ENCODE data around the gene PLA2R1. TPM values are rescaled to one million over a fixed set of nuclear protein-coding genes. Genes with fewer than 3 reads are reported as not detected.

PLA2R1 gene
- polyA plus RNA-seq, 3 donors = 81.4 to 129 (median 83.9) TPM

- no peak for DNase-seq
Measured at GRCh38 chr2:160035125-160035524, 27.3 kb downstream of the PLA2R1 start.

- no peak for DNase-seq
Measured at GRCh38 chr2:160034396-160034795, 28.0 kb downstream of the PLA2R1 start.

DNA sequence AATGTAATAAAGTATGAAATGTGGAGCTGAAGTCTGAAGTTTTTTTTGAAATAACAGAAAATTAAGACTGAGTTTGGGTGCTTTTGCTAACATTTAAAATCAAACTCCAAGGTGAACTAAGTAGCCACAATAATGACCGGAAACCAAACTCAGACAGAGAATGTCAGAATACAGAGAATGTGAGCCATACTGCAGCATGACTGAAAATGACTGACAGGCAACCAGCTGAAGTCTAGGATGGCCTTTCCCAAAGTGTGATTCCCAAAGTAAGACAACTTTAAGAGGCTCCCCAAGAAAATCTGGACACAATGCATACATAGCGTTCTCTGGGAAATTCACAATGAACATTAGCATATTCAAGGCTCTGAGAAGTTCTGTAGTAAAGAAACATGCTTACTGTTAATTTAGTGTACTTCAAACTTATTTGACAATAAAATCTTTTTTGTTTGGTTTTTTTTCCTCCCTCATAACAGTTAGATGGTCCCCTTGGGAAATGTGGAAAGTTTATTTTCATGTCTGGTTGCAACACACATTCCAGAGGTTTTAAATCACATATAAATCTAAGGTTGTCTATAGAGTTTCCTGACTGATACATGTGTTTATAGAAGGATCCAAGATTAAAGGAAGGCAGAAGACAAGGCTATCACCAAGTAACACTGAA lies 28.6 kb downstream of the PLA2R1 start:
- no peak for DNase-seq

DNA sequence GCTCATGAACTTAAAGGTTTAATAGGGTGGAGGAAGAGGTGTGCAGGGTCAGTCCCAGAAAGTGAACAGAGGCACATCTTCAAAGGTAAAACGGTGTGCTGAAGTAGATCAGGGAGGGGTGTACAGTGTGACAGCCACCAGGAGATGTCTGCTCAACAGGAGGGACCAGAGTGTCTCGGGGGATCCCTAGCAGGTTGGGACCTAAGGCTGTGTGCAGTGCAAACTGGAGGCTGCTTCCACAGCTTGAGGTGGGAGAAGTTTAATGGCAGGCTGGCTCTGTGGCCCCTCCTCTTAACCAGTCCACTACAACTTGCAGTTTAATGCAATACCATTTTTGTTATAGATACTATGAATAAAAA lies 33.2 kb downstream of the PLA2R1 start:
- no peak for DNase-seq

DNA sequence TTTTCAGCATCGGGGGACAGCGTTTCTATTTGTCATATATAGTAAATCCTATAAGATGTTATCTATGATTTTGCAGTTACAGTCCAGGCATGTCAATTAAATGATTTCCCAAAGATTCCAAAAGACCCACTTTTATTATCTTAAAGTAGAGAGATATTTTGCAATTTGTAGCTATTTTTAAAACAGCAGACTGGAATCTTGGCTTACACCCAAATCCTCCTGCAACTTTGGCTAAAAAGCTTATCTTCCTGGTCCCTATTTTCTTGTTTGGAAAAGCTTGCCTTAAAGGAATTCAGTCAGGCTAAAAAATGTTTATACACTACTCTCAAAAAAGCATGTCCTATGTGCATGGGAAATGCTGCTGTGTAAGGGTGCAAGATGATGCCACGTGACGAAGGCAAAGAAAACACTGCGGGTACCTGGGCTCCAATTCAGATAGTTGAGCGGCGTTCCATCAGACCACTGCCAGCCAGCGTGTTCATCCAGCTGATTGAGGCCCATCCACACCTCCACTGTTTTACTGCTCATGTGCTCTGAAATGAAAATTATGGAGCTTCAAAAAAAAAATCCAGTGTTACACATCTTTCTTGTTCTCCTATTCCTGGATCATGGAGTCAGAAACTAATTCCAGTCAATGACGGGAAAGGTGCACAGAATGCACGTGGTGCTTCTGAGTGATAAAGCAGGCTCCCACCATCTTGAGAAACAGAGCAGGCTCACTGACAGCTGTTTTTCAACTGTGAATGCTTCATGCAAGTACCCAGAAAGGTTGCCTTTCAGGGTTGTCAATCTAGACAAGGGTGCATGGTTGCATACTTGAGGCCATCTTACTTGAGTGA lies 33.8 kb downstream of the PLA2R1 start:
- DNase-seq = no peak

- no peak for DNase-seq
Measured at GRCh38 chr2:160022162-160022561, 40.3 kb downstream of the PLA2R1 start.

- no peak for DNase-seq
Measured at GRCh38 chr2:160019374-160020090, 42.9 kb downstream of the PLA2R1 start.

DNA sequence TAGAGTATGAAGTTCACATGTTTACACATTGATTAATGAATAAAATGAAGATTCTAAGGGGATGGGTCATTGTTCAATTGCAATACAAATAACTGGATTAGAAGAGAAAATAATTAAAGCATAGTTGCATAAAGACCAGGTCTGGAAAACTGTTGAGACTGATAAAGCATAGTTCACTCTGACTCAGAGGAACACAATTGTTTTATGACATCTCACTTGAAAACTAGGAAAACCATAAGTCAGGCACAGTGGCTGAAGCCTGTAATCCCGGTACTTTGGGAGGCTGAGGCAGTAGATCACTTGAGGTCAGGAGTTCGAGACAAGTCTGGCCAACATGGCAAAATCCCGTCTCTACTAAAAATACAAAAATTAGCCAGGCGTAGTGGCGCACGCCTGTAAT lies 46.7 kb downstream of the PLA2R1 start:
- no peak for DNase-seq

DNA sequence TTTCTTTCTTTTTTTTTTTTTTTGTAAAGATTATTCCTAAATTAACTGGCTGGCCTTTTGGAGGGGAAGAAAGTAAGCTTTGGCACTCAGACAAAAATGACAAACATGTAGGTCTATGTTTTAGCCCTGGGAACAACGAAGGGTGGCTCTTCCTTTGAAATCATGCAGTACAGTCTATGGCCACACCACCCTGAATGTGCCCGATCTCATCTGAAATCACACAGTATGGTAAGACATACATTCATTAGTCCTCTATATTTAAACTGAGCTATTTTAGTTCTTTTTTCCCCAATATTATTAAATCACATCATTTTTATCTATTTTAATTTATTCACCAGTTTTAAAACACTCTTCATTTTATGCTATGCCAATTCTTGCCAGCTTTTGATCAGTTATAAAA lies 48.2 kb downstream of the PLA2R1 start:
- DNase-seq = no peak

GRCh38 chr2:160010361-160011145 lies 51.9 kb downstream of the PLA2R1 start:
- DNase-seq = no peak

- no peak for DNase-seq
Measured at GRCh38 chr2:160007111-160007510, 55.3 kb downstream of the PLA2R1 start.

DNA sequence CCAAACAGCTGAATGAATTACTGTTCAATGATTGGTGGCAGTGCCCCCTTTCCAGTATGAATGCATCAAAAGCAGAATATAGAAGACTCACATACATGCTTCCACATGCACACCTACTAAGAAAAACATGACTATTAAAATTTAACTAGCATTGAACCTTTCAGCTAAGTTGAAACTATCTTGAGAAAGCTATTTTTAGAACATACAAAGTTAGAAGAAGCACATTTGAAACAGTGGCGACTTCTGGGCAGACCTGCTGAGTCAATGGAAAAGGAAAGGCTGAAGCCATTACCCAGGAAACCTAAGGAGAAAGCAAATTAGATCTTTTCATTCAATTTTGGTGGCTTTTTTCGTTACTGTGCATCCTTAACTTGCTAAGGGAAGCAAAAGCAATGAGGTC lies 55.9 kb downstream of the PLA2R1 start:
- no peak for DNase-seq

DNA sequence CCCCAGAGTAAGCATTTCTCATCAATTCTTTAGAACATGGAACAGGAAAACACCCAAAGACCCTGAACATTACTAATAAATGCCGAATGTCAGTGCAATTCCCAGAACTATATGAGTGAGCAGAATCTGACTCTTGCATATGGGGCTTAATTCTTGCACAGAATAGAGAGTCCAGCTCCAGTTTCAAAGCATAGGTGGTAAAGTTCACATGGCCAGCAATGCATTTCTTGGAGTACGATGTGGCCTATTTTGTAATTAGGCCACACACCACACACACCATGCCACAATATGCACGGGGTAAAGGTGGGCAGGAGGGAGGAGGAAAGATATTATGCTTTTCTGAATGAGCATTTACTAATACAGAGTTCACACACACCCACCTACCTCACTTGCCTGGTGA lies 56.5 kb downstream of the PLA2R1 start:
- DNase-seq = no peak

DNA sequence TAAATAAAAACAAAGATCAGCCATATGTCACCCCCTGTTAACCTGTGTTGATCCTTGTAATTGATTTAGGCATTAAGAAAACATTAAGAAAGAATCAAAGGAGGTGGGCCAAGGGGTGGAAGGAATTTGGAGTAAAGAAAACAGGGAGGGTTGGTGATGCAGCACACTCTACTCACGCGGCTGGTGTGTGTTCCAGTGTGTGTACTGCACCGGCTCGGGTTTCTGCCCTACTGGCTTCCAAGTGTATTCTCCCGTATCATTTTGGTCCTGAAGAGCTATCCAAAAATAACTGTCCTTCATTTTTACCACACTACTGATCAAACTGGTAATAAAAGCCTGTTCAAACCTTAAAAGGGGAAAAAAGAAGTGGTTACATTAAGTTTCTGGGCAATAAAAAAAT lies 56.9 kb downstream of the PLA2R1 start:
- no peak for DNase-seq

- no peak for DNase-seq
Measured at GRCh38 chr2:159998961-159999360, 63.5 kb downstream of the PLA2R1 start.

DNA sequence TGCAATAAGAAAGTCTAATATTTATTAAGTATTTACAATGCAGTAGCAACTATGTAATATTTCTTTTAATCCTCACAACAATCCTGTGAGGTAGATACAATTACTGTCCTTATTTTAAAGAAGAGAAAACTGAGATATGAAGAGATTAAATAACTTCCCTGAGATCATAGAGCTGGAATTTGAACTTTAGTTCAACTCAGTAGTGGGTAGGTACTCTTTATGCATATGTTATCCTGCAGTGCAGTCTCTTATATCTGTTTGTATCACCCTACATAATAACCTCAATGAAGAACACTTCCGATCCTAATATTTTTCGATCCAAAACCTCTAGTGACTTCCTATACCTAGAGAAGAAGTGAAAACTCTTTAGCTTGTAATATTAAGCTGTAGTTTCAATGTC lies 64.2 kb downstream of the PLA2R1 start:
- DNase-seq = no peak

GRCh38 chr2:159996792-159997546 lies 65.4 kb downstream of the PLA2R1 start:
- no peak for DNase-seq

DNA sequence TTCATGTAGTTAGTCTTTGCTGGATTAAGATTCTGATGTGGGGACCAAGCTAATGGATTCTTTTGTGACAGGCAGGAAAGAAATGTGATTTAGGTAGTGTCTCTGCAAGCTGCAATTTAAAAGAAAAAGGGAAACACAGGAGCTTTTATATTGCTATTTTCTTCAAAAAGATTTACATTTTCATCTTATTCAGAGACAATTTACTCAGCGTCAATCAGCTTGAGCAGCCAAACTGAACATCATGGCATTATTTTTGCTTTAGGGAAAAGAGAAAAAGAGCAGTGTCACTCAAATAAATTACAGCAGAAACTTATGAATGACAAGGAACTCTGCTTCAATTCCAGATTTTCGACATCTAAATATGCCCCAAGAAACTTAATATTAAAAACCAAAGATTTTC lies 67.4 kb downstream of the PLA2R1 start:
- DNase-seq = no peak

DNA sequence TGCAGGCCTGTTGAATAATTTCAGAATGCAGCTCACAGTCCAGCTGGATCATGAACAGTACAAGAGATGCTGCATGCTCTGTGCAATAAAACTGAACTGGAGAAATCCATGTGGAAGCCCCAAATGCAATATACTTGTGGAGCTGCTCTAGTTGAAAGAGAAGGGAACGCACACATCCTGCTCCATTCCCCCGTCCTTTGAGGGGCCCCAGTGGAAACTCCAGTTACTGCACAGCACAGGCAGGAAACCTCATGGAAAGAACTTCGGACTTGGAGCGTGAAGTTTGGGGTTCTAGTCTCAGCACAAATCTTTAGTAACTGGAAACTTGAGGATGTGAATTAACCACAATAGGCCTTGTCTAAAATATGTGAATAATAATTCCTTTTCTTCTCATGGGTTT lies 73.2 kb downstream of the PLA2R1 start:
- DNase-seq = no peak

GRCh38 chr2:159988412-159988970 lies 73.9 kb downstream of the PLA2R1 start:
- no peak for DNase-seq

DNA sequence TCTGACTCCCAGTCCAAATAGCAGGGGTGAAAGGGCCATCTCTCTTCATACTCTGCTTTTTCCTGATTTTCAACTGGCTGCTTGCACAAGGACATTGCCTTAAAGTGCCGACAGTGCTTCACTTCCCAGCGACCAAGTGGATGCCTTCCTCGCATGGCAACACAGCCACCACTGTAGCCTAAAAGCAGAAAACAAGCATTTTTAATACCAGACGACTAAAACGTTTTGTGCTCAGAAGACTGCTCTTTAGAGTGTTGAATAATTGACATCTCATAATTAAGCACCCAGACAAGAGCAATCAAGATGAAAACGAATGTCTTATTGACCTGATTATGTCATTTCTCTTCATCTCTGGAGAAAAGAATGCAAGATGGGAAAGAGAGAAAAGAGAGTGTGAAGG lies 75.2 kb downstream of the PLA2R1 start:
- no peak for DNase-seq

All from renal pelvis (tissue), 4 donors.